Activated CD8-positive, alpha-beta memory T cell treated with anti-CD3 and anti-CD28 coated beads, Interleukin-2, amount 50 U/mL, for 1 hour (primary cell): ENCODE results near the gene PCDH9.

ENCODE experiments used
- DNase-seq: peaks from one replicate; pipeline ENCODE4 v3.0.0-alpha.2; 2020; ENCODE audit errors: extremely low read depth

Gene PCDH9

GRCh38 chr13:67156723-67157060 lies 73.4 kb downstream of the PCDH9 start:
- DNase-seq, result no peak

DNA sequence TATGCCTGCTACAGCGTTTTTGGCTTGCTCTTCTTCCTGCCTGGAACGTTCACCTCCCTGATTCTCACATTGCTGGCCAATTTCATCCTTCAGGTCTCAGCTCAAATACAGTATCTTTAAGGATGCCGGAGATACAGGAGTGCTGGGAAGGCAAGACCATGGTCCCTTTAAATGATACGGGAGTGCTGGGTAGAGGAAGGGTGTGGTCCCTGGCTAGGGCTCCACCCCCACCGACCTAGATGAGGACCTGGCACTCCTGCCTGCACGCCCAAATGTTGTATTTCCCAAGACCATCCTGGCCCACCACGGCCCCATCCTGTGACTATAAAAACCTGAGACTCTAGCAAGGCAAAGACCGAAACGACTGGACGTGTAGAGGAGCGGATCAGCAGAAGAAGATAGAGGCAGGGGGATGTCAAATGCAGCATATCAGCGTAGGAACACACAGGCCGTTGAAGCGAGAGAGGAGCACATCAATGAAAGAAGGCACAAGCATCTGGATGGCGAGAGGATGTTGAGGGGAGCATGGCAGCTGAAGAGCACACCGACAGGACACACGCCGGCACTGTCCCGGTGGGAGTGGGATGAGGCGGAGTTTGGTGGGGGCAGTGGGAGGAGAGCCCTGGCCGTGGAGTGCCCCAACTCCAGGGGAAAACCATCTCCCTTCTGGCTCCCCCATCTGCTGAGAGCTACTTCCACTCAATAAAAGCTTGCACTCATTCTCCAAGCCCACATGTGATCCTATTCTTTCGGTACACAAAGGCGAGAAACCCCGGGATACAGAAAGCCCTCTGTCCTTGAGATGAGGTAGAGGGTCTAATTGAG lies 74.0 kb downstream of the PCDH9 start:
- no peak for DNase-seq

- DNase-seq, result no peak
Measured at GRCh38 chr13:67152085-67152484, 78.1 kb downstream of the PCDH9 start.

DNA sequence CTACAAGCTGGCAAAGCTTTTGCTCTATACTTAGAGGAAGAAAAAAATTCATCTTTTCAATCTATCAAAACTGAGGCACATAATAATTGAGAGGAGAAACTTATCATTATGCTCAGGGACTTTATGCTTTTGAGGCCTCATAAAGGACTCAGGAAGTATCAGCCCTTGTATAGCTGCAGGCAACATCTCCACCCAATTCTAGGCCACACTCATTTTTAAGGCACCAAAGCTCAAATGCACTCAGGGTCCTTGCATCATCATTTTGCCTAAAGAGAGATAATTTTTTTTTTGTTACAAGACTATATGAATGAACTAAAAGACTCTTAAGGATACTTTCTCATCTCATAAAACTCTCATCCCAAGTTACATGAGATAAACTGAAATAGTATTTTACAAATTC lies 78.5 kb downstream of the PCDH9 start:
- no peak for DNase-seq

DNA sequence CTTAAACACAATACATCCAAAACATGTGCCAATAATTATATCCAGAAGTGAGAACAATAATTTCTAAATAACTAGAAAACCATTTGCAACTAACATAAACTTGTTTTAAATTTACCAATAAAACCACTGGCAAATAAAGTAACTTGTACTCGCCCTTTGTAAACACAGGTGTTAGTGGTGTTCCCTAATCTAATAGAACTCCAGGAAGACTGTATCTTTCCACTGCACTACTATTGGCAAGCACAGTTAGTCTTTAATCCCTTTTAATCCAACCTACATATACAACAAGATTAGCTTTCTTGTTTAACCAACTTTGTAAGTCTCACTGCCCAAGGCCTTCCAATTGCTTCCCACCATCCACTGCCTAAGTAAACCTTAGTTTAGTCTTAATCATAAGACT lies 79.5 kb downstream of the PCDH9 start:
- DNase-seq, result no peak

- DNase-seq, result no peak
Measured at GRCh38 chr13:67148161-67148571, 82.0 kb downstream of the PCDH9 start.

GRCh38 chr13:67147342-67148133 lies 82.6 kb downstream of the PCDH9 start:
- DNase-seq, result no peak

DNA sequence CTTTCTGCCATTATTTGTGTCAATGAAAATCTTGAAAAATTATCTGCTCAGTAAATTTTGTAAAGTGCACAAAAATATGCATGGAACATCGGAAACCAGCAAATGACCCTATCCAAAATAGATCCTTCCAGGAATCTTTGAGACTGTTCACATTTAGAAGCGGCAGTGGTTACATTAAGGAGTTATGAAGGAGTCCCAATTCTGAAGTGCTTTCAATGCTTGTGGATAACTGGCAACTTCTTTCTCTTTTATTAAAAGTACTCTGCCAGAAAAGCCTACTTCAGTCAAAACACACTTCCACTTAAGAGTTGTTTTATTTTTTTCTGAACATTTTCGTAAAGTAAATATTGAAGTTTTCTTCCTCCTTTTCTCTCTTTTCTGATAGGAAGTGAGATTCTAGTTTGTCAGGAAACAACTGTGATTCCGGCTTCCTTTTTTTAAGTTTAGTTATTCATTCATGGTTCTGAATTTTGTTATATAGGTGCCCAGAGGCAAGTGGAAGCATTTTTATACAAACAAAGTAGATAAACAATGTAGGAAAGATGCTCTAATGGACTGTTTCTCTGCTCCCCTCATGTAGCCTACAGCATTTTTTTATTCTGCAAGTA lies 83.5 kb downstream of the PCDH9 start:
- no peak for DNase-seq

GRCh38 chr13:67145950-67146349 lies 84.2 kb downstream of the PCDH9 start:
- DNase-seq, result no peak

GRCh38 chr13:67143544-67144115 lies 86.5 kb downstream of the PCDH9 start:
- no peak for DNase-seq

- DNase-seq, result no peak
Measured at GRCh38 chr13:67140006-67140405, 90.1 kb downstream of the PCDH9 start.

GRCh38 chr13:67139551-67139950 lies 90.6 kb downstream of the PCDH9 start:
- no peak for DNase-seq

DNA sequence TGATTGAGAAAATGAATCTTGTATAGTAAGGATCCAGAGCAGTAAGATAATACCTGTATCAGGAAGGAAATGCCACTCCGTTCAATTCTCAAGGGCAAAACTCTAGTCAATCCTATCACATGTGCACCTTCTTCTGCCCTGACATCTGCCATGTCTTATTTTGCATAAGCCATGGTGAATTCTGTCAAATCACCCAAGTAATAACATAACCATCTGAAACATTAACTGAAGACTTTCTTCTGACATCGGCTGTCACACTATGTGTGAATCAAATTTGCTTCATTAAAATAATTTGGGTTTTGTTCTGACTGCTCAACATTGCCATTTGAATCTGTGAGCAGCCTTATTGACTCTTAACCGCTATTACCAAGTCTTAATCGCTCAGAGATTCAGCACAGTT lies 91.2 kb downstream of the PCDH9 start:
- DNase-seq, result no peak

DNA sequence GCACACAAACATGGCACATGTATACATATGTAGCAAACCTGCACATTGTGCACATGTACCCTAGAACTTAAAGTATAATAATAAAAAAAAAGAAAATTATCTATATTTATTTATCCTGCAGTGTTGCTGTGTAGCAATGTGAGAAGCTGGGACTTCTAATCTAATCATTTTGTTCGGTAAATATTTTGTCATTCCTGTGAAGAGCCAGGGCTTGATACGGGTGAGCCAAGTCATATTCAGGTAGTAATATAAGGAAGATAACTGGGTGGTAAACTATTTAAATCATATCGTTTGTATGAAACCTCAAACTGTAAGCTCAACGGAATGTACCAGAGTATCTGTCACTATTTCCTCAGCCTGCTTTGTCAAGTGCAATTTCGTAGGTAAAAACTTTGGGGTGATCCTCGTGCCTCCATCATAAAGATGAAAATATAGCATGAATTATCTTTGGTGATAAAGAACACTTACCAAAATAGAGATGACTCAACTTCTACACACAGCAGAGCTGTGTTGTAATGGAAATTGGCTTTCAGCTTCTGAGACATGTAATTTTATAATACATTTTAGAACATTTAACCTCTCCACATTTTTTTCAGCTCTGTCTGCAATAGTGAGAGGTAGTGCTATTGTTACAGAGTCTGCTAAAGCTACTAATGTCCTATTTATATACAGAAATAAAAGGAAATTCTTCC lies 92.9 kb downstream of the PCDH9 start:
- DNase-seq, result no peak

- DNase-seq, result no peak
Measured at GRCh38 chr13:67136157-67136556, 94.0 kb downstream of the PCDH9 start.

GRCh38 chr13:67135356-67135755 lies 94.8 kb downstream of the PCDH9 start:
- DNase-seq, result no peak

- no peak for DNase-seq
Measured at GRCh38 chr13:67134417-67135129, 95.6 kb downstream of the PCDH9 start.

DNA sequence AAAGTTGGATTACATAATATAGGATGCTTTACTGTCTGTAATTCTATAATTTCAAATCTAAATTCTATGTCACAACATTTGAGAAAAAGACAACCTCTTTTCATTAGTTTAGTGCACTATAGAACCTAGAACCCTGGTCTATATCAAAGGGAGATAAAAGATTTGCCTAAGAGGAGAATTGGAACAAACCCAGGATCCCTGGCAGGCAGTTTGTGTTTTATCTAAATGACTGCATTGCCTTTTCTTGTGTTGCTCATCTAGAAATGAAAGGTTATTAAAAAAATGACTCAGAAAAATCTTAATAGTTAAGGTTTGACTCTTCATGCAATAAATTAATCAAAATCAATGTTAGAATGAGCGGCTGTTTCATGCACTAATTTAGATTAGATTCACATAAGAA lies 96.7 kb downstream of the PCDH9 start:
- DNase-seq, result no peak

DNA sequence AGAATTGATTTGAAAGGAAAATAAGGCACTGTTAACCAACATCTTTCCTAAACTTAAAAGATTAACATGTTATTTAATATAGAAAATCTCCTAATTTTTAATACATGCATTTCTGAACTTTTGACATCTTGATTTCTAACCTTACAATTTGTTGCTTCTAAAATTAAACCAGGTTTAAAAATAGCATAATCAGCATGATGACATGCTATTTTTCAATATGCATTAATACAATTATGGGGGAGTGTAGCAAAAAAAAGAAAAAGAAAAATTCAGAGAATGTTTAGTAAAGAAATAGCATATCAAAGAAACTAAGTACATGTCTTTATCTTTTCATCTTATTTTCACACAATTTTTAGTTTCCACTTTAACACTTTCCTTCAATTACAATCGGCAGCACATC lies 98.7 kb downstream of the PCDH9 start:
- DNase-seq, result no peak

DNA sequence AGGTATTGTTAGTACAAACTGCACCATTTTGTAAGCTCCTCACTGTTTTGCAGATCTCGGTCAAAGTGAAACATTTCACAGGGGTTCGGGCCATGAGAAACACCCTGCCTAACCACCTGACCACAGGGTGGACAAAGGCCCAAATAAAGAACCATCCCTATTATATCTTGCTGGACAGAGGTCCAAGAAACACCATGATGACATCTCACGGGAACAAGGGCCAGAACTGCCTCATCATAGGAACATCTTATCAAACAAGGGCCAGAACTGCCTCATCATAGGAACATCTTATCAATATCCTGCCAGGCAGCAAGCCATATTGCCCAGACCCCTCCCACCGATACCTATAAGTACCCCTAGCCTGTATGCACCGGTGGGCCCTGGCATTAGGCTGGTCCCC lies 99.7 kb downstream of the PCDH9 start:
- DNase-seq, result no peak

- DNase-seq, result no peak
Measured at GRCh38 chr13:67128136-67128535, 102.0 kb downstream of the PCDH9 start.
